Smooth muscle cell (in vitro differentiated cells): Measurements from ENCODE around the gene COX7A1. TPM values are rescaled to one million over a fixed set of nuclear protein-coding genes. Genes with fewer than 3 reads are reported as not detected.

Source experiments
- DNase-seq: peaks from one replicate; lab custom pipeline; 2025; ENCODE audit not compliant: unreplicated experiment; lab: John Stamatoyannopoulos, UW
- H2AFZ ChIP-seq: fragments of 200-600 bp; sonication (generic); 2 replicates; pipeline ENCODE4 v1.6.0; 2016; ENCODE audit warnings: antibody characterized with exemption, low read depth, mild to moderate bottlenecking
- H3F3A ChIP-seq: fragments of 200-600 bp; sonication (generic); 2 replicates; pipeline ENCODE4 v1.6.0; 2017; ENCODE audit warnings: antibody characterized with exemption, low read depth
- H3K27ac ChIP-seq: fragments of 200-600 bp; sonication (generic); 2 replicates; pipeline ENCODE4 v1.5.1; 2016; ENCODE audit warnings: low read depth, mild to moderate bottlenecking
- H3K27me3 ChIP-seq: fragments of 200-600 bp; sonication (generic); 2 replicates; pipeline ENCODE4 v1.6.1; 2016; ENCODE audit warnings: low read depth, mild to moderate bottlenecking
- H3K36me3 ChIP-seq: fragments of 200-600 bp; sonication (generic); 2 replicates; pipeline ENCODE4 v1.5.1; 2016; ENCODE audit warnings: low read depth
- H3K4me1 ChIP-seq: fragments of 200-600 bp; sonication (generic); 2 replicates; pipeline ENCODE4 v1.5.1; 2016; ENCODE audit warnings: low read depth
- H3K4me2 ChIP-seq: fragments of 200-600 bp; sonication (generic); 2 replicates; pipeline ENCODE4 v1.6.0; 2016; ENCODE audit warnings: mild to moderate bottlenecking
- H3K4me3 ChIP-seq: fragments of 200-600 bp; sonication (generic); 2 replicates; pipeline ENCODE4 v1.5.1; 2016; ENCODE audit warnings: mild to moderate bottlenecking
- H3K79me2 ChIP-seq: fragments of 200-600 bp; sonication (generic); 2 replicates; pipeline ENCODE4 v1.6.0; 2016; ENCODE audit warnings: low read depth, mild to moderate bottlenecking
- H3K9ac ChIP-seq: fragments of 200-600 bp; sonication (generic); 2 replicates; pipeline ENCODE4 v1.6.0; 2016; ENCODE audit warnings: low read depth
- H3K9me3 ChIP-seq: fragments of 200-600 bp; sonication (generic); replicated peaks from 2 replicates; pipeline ENCODE4 v1.5.1; 2016; ENCODE audit warnings: low read depth
- H4K20me1 ChIP-seq: fragments of 200-600 bp; sonication (generic); 2 replicates; pipeline ENCODE4 v1.6.0; 2016; ENCODE audit warnings: low read depth
- WGBS: methylation state at CpG from one replicate; pipeline ENCODE4 v1.1.7; 2016; ENCODE audit warnings: low lambda C conversion rate; 5-methylcytosine and 5-hydroxymethylcytosine counted together
- polyA plus RNA-seq: library from polyadenylated mRNA; unstranded; fragments of >200 nt; fragmentation: Nextera tagmentation; extraction: Ambion mirVana; gene quantifications from 2 replicates; pipeline ENCODE4 v1.2.1, GENCODE V29; 2016
- total RNA-seq: library from RNA; depleted of rRNA; stranded (reverse); fragments of >200 nt; gene quantifications from 2 replicates; pipeline ENCODE4 v1.2.3, GENCODE V29; 2014
- TF ChIP-seq, protein P1 (sequence below): fragments of 200-600 bp; sonication (generic); IDR thresholded peaks from 2 replicates; pipeline ENCODE4 v1.5.1; 2017; ENCODE audit warnings: borderline replicate concordance, mild to moderate bottlenecking, antibody characterized with exemption; ENCODE audit not compliant: insufficient read depth, poor library complexity, severe bottlenecking

COX7A1 gene
- total and polyA plus RNA-seq, 2 experiments from 2014 or later = not detected

DNA sequence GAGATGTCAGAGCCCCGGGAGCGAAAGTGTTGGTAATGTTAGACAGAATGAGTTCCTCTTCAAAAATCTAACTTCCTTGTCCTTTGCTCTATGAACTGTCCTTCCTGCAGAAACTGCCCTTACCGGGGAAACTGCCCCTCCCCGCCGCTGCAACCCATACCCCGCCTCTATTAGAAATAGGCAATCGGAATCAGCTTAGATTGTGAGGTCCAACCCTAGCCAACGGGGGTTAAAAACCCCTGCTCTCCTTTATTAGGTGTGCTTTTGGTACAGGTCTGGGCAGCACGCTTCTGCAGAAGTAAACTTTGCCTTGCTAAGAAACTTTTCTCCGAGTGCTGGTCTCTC is 23.9 kb downstream of the COX7A1 start:
- TF ChIP-seq, protein P1, sequence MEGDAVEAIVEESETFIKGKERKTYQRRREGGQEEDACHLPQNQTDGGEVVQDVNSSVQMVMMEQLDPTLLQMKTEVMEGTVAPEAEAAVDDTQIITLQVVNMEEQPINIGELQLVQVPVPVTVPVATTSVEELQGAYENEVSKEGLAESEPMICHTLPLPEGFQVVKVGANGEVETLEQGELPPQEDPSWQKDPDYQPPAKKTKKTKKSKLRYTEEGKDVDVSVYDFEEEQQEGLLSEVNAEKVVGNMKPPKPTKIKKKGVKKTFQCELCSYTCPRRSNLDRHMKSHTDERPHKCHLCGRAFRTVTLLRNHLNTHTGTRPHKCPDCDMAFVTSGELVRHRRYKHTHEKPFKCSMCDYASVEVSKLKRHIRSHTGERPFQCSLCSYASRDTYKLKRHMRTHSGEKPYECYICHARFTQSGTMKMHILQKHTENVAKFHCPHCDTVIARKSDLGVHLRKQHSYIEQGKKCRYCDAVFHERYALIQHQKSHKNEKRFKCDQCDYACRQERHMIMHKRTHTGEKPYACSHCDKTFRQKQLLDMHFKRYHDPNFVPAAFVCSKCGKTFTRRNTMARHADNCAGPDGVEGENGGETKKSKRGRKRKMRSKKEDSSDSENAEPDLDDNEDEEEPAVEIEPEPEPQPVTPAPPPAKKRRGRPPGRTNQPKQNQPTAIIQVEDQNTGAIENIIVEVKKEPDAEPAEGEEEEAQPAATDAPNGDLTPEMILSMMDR = no peak
- Histone ChIP-seq H3F3A (peaks cover 22% of the 10 kb centered on the region), H2AFZ (peak overlapping the region; percentile 72), H3K4me2 (peak overlapping the region; percentile 86), H3K27ac (peak overlapping the region; percentile 67), H4K20me1 (no peaks in the 10 kb centered on the region), H3K9ac (peak overlapping the region; percentile 17), H3K4me3 (peak overlapping the region; percentile 53), H3K9me3 (no peaks in the 10 kb centered on the region), H3K79me2 (no peaks in the 10 kb centered on the region), H3K27me3 (no peaks in the 10 kb centered on the region), H3K4me1 (no peaks in the 10 kb centered on the region), H3K36me3 (no peaks in the 10 kb centered on the region)
- no peak for DNase-seq
- 6% methylated on average over 10 of the region's 10 CpGs for WGBS

DNA sequence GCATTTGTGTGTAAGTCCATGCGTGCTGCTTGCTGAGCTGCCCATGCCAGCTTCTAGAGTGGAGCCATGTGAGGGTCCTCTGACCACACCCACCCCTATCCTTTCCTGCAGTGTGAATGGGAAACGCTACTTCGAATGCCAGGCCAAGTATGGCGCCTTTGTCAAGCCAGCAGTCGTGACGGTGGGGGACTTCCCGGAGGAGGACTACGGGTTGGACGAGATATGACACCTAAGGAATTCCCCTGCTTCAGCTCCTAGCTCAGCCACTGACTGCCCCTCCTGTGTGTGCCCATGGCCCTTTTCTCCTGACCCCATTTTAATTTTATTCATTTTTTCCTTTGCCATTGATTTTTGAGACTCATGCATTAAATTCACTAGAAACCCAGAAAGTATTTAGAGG is 26.7 kb downstream of the COX7A1 start:
- Histone ChIP-seq H3K9me3 (no peaks in the 10 kb centered on the region), H3K4me1 (no peaks in the 10 kb centered on the region), H4K20me1 (no peaks in the 10 kb centered on the region), H3K79me2 (no peaks in the 10 kb centered on the region), H3K27me3 (no peaks in the 10 kb centered on the region), H3F3A (peaks cover 22% of the 10 kb centered on the region), H2AFZ (no peak overlapping the region), H3K36me3 (no peaks in the 10 kb centered on the region), H3K4me2 (no peak overlapping the region), H3K9ac (no peak overlapping the region), H3K27ac (no peak overlapping the region), H3K4me3 (no peak overlapping the region)
- 98% methylated on average over 9 of the region's 9 CpGs for WGBS
- DNase-seq = no peak
- TF ChIP-seq, protein P1 = no peak

GRCh38 chr19:36121486-36122124 is 30.6 kb downstream of the COX7A1 start:
- no peak overlapping the region for H3K4me3 ChIP-seq
- no peak overlapping the region for H2AFZ ChIP-seq
- H3K4me1 ChIP-seq = no peaks in the 10 kb centered on the region
- H3K27me3 ChIP-seq = no peaks in the 10 kb centered on the region
- H3F3A ChIP-seq = no peaks in the 10 kb centered on the region
- H4K20me1 ChIP-seq = peaks cover 8% of the 10 kb centered on the region
- no peaks in the 10 kb centered on the region for H3K36me3 ChIP-seq
- TF ChIP-seq, protein P1 = no peak
- peaks cover 13% of the 10 kb centered on the region for H3K79me2 ChIP-seq
- no peak overlapping the region for H3K4me2 ChIP-seq
- no peak overlapping the region for H3K27ac ChIP-seq
- DNase-seq = no peak
- no peaks in the 10 kb centered on the region for H3K9me3 ChIP-seq
- 96% methylated on average over 45 of the region's 49 CpGs for WGBS
- no peak overlapping the region for H3K9ac ChIP-seq

- Histone ChIP-seq H3K4me3 (no peak overlapping the region), H3F3A (no peaks in the 10 kb centered on the region), H2AFZ (no peak overlapping the region), H3K9me3 (no peaks in the 10 kb centered on the region), H3K36me3 (no peaks in the 10 kb centered on the region), H3K27me3 (no peaks in the 10 kb centered on the region), H3K27ac (no peak overlapping the region), H3K4me2 (no peak overlapping the region), H3K9ac (no peak overlapping the region), H3K4me1 (peaks cover 4% of the 10 kb centered on the region), H4K20me1 (peaks cover 8% of the 10 kb centered on the region), H3K79me2 (peaks cover 18% of the 10 kb centered on the region)
- WGBS = no CpG with 5 or more reads among the region's 18 CpGs
- DNase-seq = no peak
- TF ChIP-seq, protein P1 = no peak
Measured at GRCh38 chr19:36120984-36121358, 31.3 kb downstream of the COX7A1 start.
